OCI-LY1 (cell line): ENCODE data around the gene GLMN.

Experiments used
- H2AFZ ChIP-seq: fragments of 200-600 bp; sonication (generic), shearing (Covaris generic); 2 replicates; pipeline ENCODE4 v1.6.0; 2014; ENCODE audit warnings: antibody characterized with exemption, mild to moderate bottlenecking, low read length
- H3F3A ChIP-seq: fragments of 200-600 bp; sonication (generic), shearing (Covaris generic); 2 replicates; pipeline ENCODE4 v1.6.0; 2014; ENCODE audit warnings: mild to moderate bottlenecking, antibody characterized with exemption, low read length, moderate library complexity; ENCODE audit not compliant: insufficient read depth
- H3K27ac ChIP-seq: fragments of 200-600 bp; sonication (generic); 2 replicates; pipeline ENCODE4 v1.5.1; 2014; ENCODE audit warnings: low read length, mixed run types, mild to moderate bottlenecking, low read depth; ENCODE audit not compliant: poor library complexity, severe bottlenecking
- H3K27me3 ChIP-seq: fragments of 200-600 bp; sonication (generic); 2 replicates; pipeline ENCODE4 v1.6.0; 2014; ENCODE audit warnings: antibody characterized with exemption, mild to moderate bottlenecking, low read length, moderate library complexity; ENCODE audit not compliant: insufficient read depth
- H3K36me3 ChIP-seq: fragments of 200-600 bp; sonication (generic); 2 replicates; pipeline ENCODE4 v1.6.1; 2014; ENCODE audit warnings: mild to moderate bottlenecking, antibody characterized with exemption, low read length, moderate library complexity, mixed read lengths; ENCODE audit not compliant: insufficient read depth
- H3K4me1 ChIP-seq: fragments of 200-600 bp; sonication (generic); 2 replicates; pipeline ENCODE4 v1.5.1; 2014; ENCODE audit warnings: mild to moderate bottlenecking, low read length, moderate library complexity; ENCODE audit not compliant: insufficient read depth, severe bottlenecking
- H3K4me2 ChIP-seq: fragments of 200-600 bp; sonication (generic), shearing (Covaris generic); 2 replicates; pipeline ENCODE4 v1.6.1; 2014; ENCODE audit warnings: low read length
- H3K4me3 ChIP-seq: fragments of 200-600 bp; sonication (generic); 2 replicates; pipeline ENCODE4 v1.5.1; 2014; ENCODE audit warnings: low read length, low read depth, mild to moderate bottlenecking, mixed read lengths; ENCODE audit not compliant: poor library complexity, severe bottlenecking
- H3K79me2 ChIP-seq: fragments of 200-600 bp; shearing (Covaris generic); 2 replicates; pipeline ENCODE4 v1.6.1; 2016; ENCODE audit warnings: mixed run types, low read length, mixed read lengths; ENCODE audit not compliant: insufficient read depth
- H3K9ac ChIP-seq: fragments of 200-600 bp; sonication (generic), shearing (Covaris generic); 2 replicates; pipeline ENCODE4 v1.6.1; 2014; ENCODE audit warnings: mild to moderate bottlenecking, low read length, mixed read lengths
- H3K9me2 ChIP-seq: fragments of 200-600 bp; sonication (generic), shearing (Covaris generic); 2 replicates; pipeline ENCODE4 v1.6.1; 2014; ENCODE audit warnings: low read depth, mild to moderate bottlenecking, low read length, mixed read lengths
- H3K9me3 ChIP-seq: fragments of 200-600 bp; shearing (Covaris generic); 2 replicates; pipeline ENCODE4 v1.6.1; 2014; ENCODE audit warnings: low read length, mixed read lengths
- H4K20me1 ChIP-seq: fragments of 200-600 bp; sonication (generic), shearing (Covaris generic); 2 replicates; pipeline ENCODE4 v1.6.0; 2016; ENCODE audit warnings: mild to moderate bottlenecking, low read length; ENCODE audit not compliant: insufficient read depth
- CTCF ChIP-seq: fragments of 200-600 bp; sonication (generic), shearing (Covaris generic); IDR thresholded peaks from 2 replicates; pipeline ENCODE4 v1.5.1; 2017; ENCODE audit warnings: mild to moderate bottlenecking, antibody characterized with exemption, low read length, moderate library complexity, mixed read lengths
- EZH2 ChIP-seq: fragments of 200-600 bp; sonication (generic), shearing (Covaris generic); IDR thresholded peaks from 2 replicates; pipeline ENCODE4 v1.8.0; 2017; ENCODE audit warnings: borderline replicate concordance, mixed run types, mild to moderate bottlenecking, antibody characterized with exemption, low read length, moderate library complexity, mixed read lengths

Gene GLMN

GRCh38 chr1:92342401-92342800 is 43.6 kb upstream of the GLMN start:
- Histone ChIP-seq H3K27ac (no peak overlapping the region), H4K20me1 (no peaks in the 10 kb centered on the region), H2AFZ (no peak overlapping the region), H3K9me2 (no peaks in the 10 kb centered on the region), H3F3A (no peaks in the 10 kb centered on the region), H3K9me3 (no peaks in the 10 kb centered on the region), H3K36me3 (peaks cover 13% of the 10 kb centered on the region; the same call in 1 of the 2 replicates), H3K4me2 (no peak overlapping the region), H3K4me3 (no peak overlapping the region), H3K4me1 (no peaks in the 10 kb centered on the region), H3K9ac (no peak overlapping the region), H3K27me3 (no peaks in the 10 kb centered on the region), H3K79me2 (no peaks in the 10 kb centered on the region)
- no peak for TF ChIP-seq CTCF
- no peak for TF ChIP-seq EZH2

GRCh38 chr1:92340154-92340553 is 41.4 kb upstream of the GLMN start:
- no peaks in the 10 kb centered on the region for H3K9me3 ChIP-seq
- H4K20me1 ChIP-seq: no peaks in the 10 kb centered on the region
- no peak overlapping the region for H3K4me2 ChIP-seq
- no peaks in the 10 kb centered on the region for H3K9me2 ChIP-seq
- H3K27ac ChIP-seq: no peak overlapping the region
- TF ChIP-seq CTCF (no peak), EZH2 (no peak)
- no peak overlapping the region for H3K9ac ChIP-seq
- no peak overlapping the region for H2AFZ ChIP-seq
- no peaks in the 10 kb centered on the region for H3K4me1 ChIP-seq
- peaks cover 20% of the 10 kb centered on the region; the same call in 1 of the 2 replicates for H3K36me3 ChIP-seq
- H3K4me3 ChIP-seq: no peak overlapping the region
- H3K79me2 ChIP-seq: no peaks in the 10 kb centered on the region
- no peaks in the 10 kb centered on the region for H3K27me3 ChIP-seq
- H3F3A ChIP-seq: no peaks in the 10 kb centered on the region

GRCh38 chr1:92333668-92334067 is 34.9 kb upstream of the GLMN start:
- Histone ChIP-seq H3K4me2 (no peak overlapping the region), H2AFZ (no peak overlapping the region), H3K9ac (no peak overlapping the region), H3F3A (no peaks in the 10 kb centered on the region), H3K4me1 (no peaks in the 10 kb centered on the region), H3K4me3 (no peak overlapping the region), H4K20me1 (no peaks in the 10 kb centered on the region), H3K9me3 (no peaks in the 10 kb centered on the region), H3K27ac (no peak overlapping the region), H3K9me2 (no peaks in the 10 kb centered on the region), H3K27me3 (no peaks in the 10 kb centered on the region), H3K79me2 (no peaks in the 10 kb centered on the region), H3K36me3 (peaks cover 29% of the 10 kb centered on the region)
- no peak for TF ChIP-seq EZH2
- no peak for TF ChIP-seq CTCF
